GM18498 (cell line): ENCODE results near the gene GRK3.
"Not testable (repeated sequence)": the region's sequence is repeated elsewhere in the genome, so short reads cannot be mapped to it uniquely, and the experiment has no call there.

ENCODE experiments used
- ATAC-seq: cut with Tn5 transposase; IDR thresholded peaks from one replicate; pipeline ENCODE4 v1.9.1; 2021; ENCODE audit warnings: mild to moderate bottlenecking, moderate library complexity; ENCODE audit not compliant: unreplicated experiment

The GRK3 gene

DNA sequence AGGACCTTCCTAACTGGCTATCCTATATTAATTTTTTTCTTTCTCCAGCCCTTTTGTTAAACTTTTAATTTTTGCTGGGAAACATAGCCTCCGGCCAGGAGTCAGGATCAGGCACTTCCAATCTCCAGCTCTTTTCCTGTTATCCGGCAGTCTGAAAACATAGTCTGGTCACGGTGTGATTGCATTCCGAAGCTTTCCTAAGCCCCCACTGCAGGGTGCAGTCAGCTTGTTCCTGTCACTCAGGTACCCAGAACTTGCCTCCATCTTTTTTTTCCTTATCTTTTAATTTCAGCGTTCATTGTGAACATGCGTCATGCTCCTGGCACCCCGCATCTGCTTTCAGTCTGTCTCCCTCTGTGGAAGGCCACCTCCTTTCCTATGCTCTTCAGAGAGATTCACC lies 59.4 kb downstream of the GRK3 start:
- ATAC-seq = no peak

GRCh38 chr22:25624476-25624875 lies 60.0 kb downstream of the GRK3 start:
- ATAC-seq = no peak

- not testable (repeated sequence) for ATAC-seq
These were observed 61.5 kb downstream of the GRK3 start for GRCh38 chr22:25625747-25626623.

- ATAC-seq = no peak
These were observed 62.1 kb downstream of the GRK3 start for GRCh38 chr22:25626624-25626990.

DNA sequence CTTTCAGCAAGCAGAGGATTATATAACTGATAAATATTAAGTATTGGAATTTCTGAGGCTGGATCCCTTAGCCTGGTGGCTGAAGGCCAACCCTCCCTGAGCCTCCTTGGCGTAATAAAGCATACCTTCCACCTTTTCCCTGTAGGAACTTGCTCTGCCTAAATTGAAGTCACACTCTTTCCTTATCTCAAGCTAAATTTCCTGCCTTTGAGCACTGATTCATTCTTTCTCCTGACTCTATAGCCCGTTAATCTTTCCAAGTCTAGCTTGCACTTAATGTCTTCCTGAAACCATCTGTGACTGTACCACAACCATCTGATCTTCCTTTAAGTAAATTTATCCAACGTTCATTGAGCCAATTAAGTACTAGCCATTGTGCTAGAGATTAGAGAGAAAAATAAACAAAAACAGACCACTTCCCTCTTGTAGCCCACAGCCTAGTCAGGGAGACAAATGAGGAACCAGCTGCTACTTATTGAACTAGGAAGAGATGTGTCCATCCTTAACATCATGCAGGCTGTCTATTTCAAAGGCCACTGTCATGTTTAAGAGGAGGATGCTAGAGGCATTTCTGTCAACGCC lies 62.9 kb downstream of the GRK3 start:
- no peak for ATAC-seq

- ATAC-seq = no peak
These were observed 64.0 kb downstream of the GRK3 start for GRCh38 chr22:25628494-25628893.

- ATAC-seq = no peak
These were observed 65.1 kb downstream of the GRK3 start for GRCh38 chr22:25629613-25630012.

GRCh38 chr22:25630447-25630846 lies 66.0 kb downstream of the GRK3 start:
- no peak for ATAC-seq

GRCh38 chr22:25636323-25636722 lies 71.8 kb downstream of the GRK3 start:
- no peak for ATAC-seq

DNA sequence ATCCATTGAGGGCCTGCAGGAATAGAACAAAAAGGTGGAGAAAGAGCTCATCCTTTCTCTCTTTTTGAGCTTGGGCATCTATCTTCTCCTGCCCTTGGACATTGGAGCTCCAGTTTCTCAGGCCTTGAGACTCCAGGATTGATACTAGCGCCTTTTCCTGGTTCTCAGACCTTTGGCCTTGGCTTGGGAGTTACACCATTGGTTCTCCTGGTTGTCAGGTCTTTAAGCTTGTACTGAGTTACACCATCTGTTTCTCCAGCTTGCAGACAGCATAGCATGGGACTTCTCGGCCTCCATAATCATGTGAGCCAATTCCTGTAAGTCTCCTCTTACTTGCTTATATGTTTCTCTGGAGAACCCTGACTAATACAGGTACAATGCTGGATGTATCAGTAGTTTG lies 72.6 kb downstream of the GRK3 start:
- no peak for ATAC-seq

DNA sequence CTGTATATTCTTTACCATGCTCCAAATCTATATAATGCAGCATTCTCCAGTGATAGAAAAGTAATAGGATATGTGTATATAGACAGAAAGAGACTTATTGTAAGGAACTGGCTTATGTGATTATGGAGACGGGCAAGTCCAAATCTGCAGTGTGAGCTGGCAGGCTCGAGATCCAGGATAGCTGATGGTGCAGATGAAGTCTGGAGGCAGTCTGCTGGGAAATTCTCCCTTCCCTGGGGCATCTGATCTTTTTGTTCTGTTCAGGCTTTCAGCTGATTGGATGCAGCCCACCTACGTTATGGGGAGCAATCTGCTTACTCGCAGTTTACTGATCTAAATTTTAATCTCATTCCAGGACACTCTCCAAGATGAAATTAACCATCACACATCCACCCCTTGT lies 73.2 kb downstream of the GRK3 start:
- ATAC-seq = no peak

- ATAC-seq = no peak
These were observed 74.2 kb downstream of the GRK3 start for GRCh38 chr22:25638638-25639037.

DNA sequence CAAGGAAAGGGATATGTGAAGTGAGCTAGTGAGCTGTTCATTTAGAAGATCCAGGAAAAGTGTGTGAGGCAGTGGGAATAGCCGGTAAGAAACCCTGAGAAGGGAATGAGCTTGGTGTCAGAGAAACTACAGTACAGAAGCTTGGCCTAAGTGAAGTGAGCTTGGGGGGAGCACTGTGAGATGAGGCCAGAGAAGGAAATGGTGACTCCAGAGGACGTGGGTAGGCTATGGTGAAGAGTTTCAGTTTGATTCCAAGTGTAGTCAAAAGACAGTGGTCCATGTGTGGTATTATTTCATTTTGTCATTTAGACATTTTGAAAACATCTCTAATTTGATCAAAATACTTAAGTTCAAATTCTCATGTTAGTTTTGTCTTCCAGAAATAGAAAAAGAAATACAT lies 77.2 kb downstream of the GRK3 start:
- no peak for ATAC-seq

GRCh38 chr22:25643232-25644000 lies 78.9 kb downstream of the GRK3 start:
- no peak for ATAC-seq

DNA sequence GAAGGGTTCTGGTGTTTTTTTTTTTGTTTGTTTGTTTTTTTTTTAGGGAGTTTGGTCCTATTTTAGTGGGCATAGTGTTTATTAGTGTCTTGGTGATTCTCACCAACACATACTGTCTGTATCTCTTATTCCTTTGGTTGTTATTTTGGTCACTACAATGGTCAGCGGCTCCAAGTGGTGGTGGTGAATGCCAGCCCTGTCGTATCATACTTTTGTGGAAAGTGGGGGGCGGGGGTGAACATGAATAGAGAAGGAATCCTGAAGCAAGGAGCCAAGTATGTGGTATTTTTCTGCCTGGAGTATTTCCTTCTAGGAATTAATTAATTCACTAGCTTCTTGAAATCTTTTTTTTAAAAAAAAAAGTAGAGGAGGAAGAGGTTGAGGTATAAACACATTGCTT lies 79.6 kb downstream of the GRK3 start:
- ATAC-seq = no peak

GRCh38 chr22:25645266-25645665 lies 80.8 kb downstream of the GRK3 start:
- no peak for ATAC-seq

- no peak for ATAC-seq
These were observed 81.5 kb downstream of the GRK3 start for GRCh38 chr22:25645964-25646363.

GRCh38 chr22:25650833-25651232 lies 86.4 kb downstream of the GRK3 start:
- no peak for ATAC-seq

- ATAC-seq = no peak
These were observed 87.0 kb downstream of the GRK3 start for GRCh38 chr22:25651332-25652085.

- ATAC-seq = no peak
These were observed 90.2 kb downstream of the GRK3 start for GRCh38 chr22:25654676-25655075.

DNA sequence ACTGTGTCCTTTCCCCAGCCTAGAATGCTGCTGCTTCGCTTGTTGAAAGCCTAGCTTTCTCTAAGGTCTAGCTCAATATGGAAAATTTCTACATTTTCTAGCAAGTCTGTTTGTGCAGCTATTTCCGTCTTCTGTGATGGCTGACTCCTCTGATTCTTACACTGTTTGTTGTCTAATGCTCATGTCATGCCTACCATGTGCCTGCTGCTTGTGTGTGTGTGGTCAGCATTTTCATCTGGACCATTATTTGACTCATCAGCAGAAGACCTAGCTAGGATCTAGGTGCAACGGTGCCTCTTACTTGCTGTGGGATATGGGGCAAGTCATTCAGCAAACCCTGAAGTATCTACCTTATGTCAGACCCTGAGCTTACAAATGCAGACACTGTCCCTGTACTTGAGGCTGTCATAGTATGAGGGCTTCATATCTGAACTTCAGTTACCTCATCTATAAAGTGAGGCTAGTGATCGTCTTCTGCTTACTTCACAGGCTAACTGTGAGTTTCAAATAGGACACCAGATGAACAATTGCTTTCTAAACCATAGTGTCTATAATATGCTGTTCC lies 91.0 kb downstream of the GRK3 start:
- no peak for ATAC-seq
